Subcutaneous adipose tissue (tissue), 4 donors: ENCODE results near the gene SEMA4A. TPM values are rescaled to one million over a fixed set of nuclear protein-coding genes. Genes with fewer than 3 reads are reported as not detected.

ENCODE experiments used
- CTCF ChIP-seq: fragments of 450-650 bp; IDR thresholded peaks from one replicate; pipeline ENCODE4 v1.5.1; 2016; ENCODE audit warnings: low read depth, mild to moderate bottlenecking, control low read depth, antibody characterized with exemption, moderate library complexity
- total RNA-seq, 4 donors: library from RNA; depleted of rRNA; stranded (reverse); fragments of >200 nt; gene quantifications; one replicate each; pipeline ENCODE4 v1.1.0, GENCODE V29; 2016

The SEMA4A gene
- total RNA-seq, 4 donors from 2014 or later = 2.6 to 3.4 (median 3.0) TPM

- no peak for TF ChIP-seq CTCF
Observed at GRCh38 chr1:156177919-156178654, 24.7 kb downstream of the SEMA4A start.

- TF ChIP-seq CTCF = no peak
Observed at GRCh38 chr1:156180471-156180870, 27.1 kb downstream of the SEMA4A start.

- TF ChIP-seq CTCF = no peak
Observed at GRCh38 chr1:156191292-156191964, 38.0 kb downstream of the SEMA4A start.

GRCh38 chr1:156193208-156193487 is 39.8 kb downstream of the SEMA4A start:
- no peak for TF ChIP-seq CTCF

GRCh38 chr1:156193488-156194299 is 40.3 kb downstream of the SEMA4A start, which contains the start of gene SLC25A44:
Gene SLC25A44, plus strand, starts transcription at chr1:156194104. Its CDS starts 5,744 bp downstream, at chr1:156199848.
- TF ChIP-seq CTCF = no peak

GRCh38 chr1:156194300-156194652 is 40.9 kb downstream of the SEMA4A start:
- no peak for TF ChIP-seq CTCF

- TF ChIP-seq CTCF = no peak
Observed at GRCh38 chr1:156195853-156196252, 42.5 kb downstream of the SEMA4A start.
